Fibroblast of lung (primary cell): Measurements from ENCODE around the gene NDC1. TPM values are rescaled to one million over a fixed set of nuclear protein-coding genes. Genes with fewer than 3 reads are reported as not detected.

Experiments used
- DNase-seq, 2 donors: peaks; one replicate each; pipeline versions ENCODE4 v3.0.0 to v3.0.0-alpha.2; 2010; ENCODE audit warnings: low read depth in 2 of 2
- H2AFZ ChIP-seq: 2 replicates; pipeline ENCODE4 v1.5.1; 2012; ENCODE audit warnings: low read length, control low read depth, inconsistent platforms
- H3K27ac ChIP-seq: 2 replicates; pipeline ENCODE4 v1.5.1; 2011; ENCODE audit warnings: low read length, control low read depth; ENCODE audit not compliant: insufficient read depth
- H3K27me3 ChIP-seq: 2 replicates; pipeline ENCODE4 v1.5.1; 2011; ENCODE audit warnings: mild to moderate bottlenecking, low read length; ENCODE audit not compliant: control insufficient read depth, insufficient read depth
- H3K36me3 ChIP-seq: 2 replicates; pipeline ENCODE4 v1.5.1; 2011; ENCODE audit warnings: low read length; ENCODE audit not compliant: control insufficient read depth, insufficient read depth
- H3K4me1 ChIP-seq: 2 replicates; pipeline ENCODE4 v1.5.1; 2011; ENCODE audit warnings: low read length; ENCODE audit not compliant: control insufficient read depth, insufficient read depth; ENCODE audit errors: extremely low read depth
- H3K4me2 ChIP-seq: 2 replicates; pipeline ENCODE4 v1.5.1; 2011; ENCODE audit warnings: low read length, control low read depth; ENCODE audit not compliant: insufficient read depth; ENCODE audit errors: extremely low read depth
- H3K4me3 ChIP-seq, 4 experiments: fragments of 200-600 bp in 1 of 4; sonication (generic) in 1 of 4; replicated peaks in 1 of 4; 2 replicates each; pipeline ENCODE4 v1.5.1; 2011 to 2016; ENCODE audit warnings: low read length in 4 of 4, low read depth in 3 of 4, mild to moderate bottlenecking in 3 of 4, control low read depth in 2 of 4, inconsistent platforms in 1 of 4, mixed read lengths in 1 of 4; ENCODE audit not compliant: insufficient read depth in 1 of 4; ENCODE audit errors: control extremely low read depth in 1 of 4
- H3K79me2 ChIP-seq: 2 replicates; pipeline ENCODE4 v1.5.1; 2012; ENCODE audit warnings: mild to moderate bottlenecking, low read length, inconsistent platforms; ENCODE audit not compliant: control insufficient read depth, insufficient read depth
- H3K9ac ChIP-seq: 2 replicates; pipeline ENCODE4 v1.5.1; 2011; ENCODE audit warnings: mild to moderate bottlenecking, low read length, control low read depth; ENCODE audit not compliant: insufficient read depth
- H3K9me3 ChIP-seq: 2 replicates; pipeline ENCODE4 v1.5.1; 2012; ENCODE audit warnings: low read depth, low read length; ENCODE audit not compliant: control insufficient read depth, insufficient read depth
- H4K20me1 ChIP-seq: 2 replicates; pipeline ENCODE4 v1.5.1; 2011; ENCODE audit warnings: low read length; ENCODE audit not compliant: control insufficient read depth, insufficient read depth; ENCODE audit errors: extremely low read depth
- CTCF ChIP-seq, 2 donors: IDR thresholded peaks in 1 of 2; conservative IDR thresholded peaks in 1 of 2; 1 replicate in 1 of 2; 2 replicates in 1 of 2; pipeline ENCODE4 v1.5.1; 2011 to 2012; ENCODE audit warnings: low read length in 2 of 2, control low read depth in 1 of 2, inconsistent platforms in 1 of 2, low read depth in 1 of 2, mild to moderate bottlenecking in 1 of 2
- EZH2 ChIP-seq: IDR thresholded peaks from 2 replicates; pipeline ENCODE4 v1.5.1; 2012; ENCODE audit warnings: low read length, control low read depth, mild to moderate bottlenecking; ENCODE audit errors: missing control alignments
- polyA plus RNA-seq, 2 donors: library from polyadenylated mRNA; depleted of rRNA in 1 of 2; stranded (reverse) in 1 of 2; unstranded in 1 of 2; fragments of >200 nt; gene quantifications; 2 replicates each; pipeline ENCODE4 v1.2.1, GENCODE V29; 2011 to 2012; ENCODE audit warnings: missing spikeins in 1 of 2
- total RNA-seq: library from RNA; depleted of rRNA; stranded (reverse); fragments of >200 nt; gene quantifications from 2 replicates; pipeline ENCODE4 v1.2.1, GENCODE V29; 2014

Gene NDC1
- total and polyA plus RNA-seq, 2 donors (not counting 1 experiment from before 2014, with no cell fraction given), result 11.6 to 14.3 TPM

DNA sequence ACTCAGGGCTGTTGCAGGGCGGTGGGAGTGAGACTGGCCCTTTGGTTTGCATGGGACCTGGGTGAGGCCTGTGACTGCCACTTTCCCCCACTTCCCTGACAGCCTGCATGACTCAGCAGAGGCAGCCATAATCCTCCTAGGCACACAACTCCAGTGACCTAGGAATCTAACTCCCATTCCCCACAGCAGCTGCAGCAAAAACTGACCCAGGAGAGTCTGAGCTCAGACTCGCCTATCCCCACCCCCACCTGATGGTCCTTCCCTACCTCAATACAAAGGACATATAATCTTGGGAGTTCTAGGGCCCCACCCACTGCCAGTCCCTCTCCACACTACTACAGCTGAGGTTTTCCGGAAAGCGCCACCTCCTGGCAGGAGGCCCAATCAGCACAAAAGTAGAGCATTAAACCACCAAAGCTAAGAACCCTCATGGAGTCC is 26.7 kb downstream of the NDC1 start:
- no peaks in the 10 kb centered on the region for H3K4me1 ChIP-seq
- TF ChIP-seq EZH2, result no peak
- no peak for TF ChIP-seq CTCF (conservative IDR thresholded peaks at IDR 0.05 in 1 of 2, IDR thresholded peaks at IDR 0.05 in 1 of 2; ENCODE audit: low read depth in 1 of 2, low read length in 2 of 2)
- no peak for DNase-seq
- H3K4me3 ChIP-seq, result no peak overlapping the region
- H4K20me1 ChIP-seq, result no peaks in the 10 kb centered on the region
- H2AFZ ChIP-seq, result no peak overlapping the region
- no peak overlapping the region for H3K4me2 ChIP-seq
- H3K9ac ChIP-seq, result no peak overlapping the region
- no peak overlapping the region for H3K27ac ChIP-seq
- no peaks in the 10 kb centered on the region for H3K79me2 ChIP-seq
- no peaks in the 10 kb centered on the region for H3K27me3 ChIP-seq
- no peaks in the 10 kb centered on the region for H3K36me3 ChIP-seq
- H3K9me3 ChIP-seq, result no peaks in the 10 kb centered on the region

DNA sequence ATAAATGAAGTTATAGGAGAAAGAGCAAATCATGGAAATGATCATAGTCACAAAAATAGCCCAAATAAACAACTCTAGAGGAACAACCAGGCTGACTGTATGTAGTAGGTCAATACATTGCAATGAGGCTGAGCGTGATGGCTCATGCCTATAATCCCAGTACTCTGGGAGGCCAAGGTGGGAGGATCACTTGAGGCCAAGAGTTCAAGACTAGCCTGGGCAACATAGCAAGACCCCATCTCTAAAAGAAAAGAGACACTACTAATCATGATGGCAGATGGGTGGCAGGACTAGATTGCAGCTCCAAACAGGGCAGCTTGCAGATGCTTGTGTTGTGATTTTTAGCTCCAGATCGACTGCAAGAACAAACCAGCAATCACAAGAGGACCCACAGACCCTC is 27.6 kb downstream of the NDC1 start:
- Histone ChIP-seq H3K4me2 (no peak overlapping the region), H3K79me2 (no peaks in the 10 kb centered on the region), H3K36me3 (no peaks in the 10 kb centered on the region), H4K20me1 (no peaks in the 10 kb centered on the region), H3K4me3 (no peak overlapping the region), H3K4me1 (no peaks in the 10 kb centered on the region), H3K27me3 (no peaks in the 10 kb centered on the region), H3K27ac (no peak overlapping the region), H3K9me3 (no peaks in the 10 kb centered on the region), H2AFZ (no peak overlapping the region), H3K9ac (no peak overlapping the region)
- TF ChIP-seq CTCF (conservative IDR thresholded peaks at IDR 0.05 in 1 of 2, IDR thresholded peaks at IDR 0.05 in 1 of 2; ENCODE audit: low read depth in 1 of 2, low read length in 2 of 2), result no peak
- no peak for TF ChIP-seq EZH2
- DNase-seq, result no peak

DNA sequence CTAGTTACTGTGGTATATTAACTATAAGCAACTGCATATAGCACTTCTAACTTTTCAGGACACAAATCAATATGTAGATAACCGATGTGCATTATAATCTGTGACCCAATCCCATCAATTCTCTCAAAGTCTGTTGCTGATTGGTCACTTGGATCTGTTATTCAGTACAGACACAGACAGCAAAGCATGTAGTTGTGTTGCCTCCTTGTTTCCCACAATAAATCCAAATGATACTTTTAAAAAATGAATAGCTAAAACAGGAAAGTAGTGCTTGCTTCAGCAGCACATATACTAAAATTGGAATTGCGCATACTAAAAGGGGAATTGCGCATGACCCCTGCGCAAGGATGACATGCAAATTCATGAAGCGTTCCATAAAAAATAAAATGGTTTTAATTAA is 28.1 kb downstream of the NDC1 start:
- no peaks in the 10 kb centered on the region for H3K4me1 ChIP-seq
- H3K9me3 ChIP-seq, result no peaks in the 10 kb centered on the region
- H2AFZ ChIP-seq, result no peak overlapping the region
- H3K4me2 ChIP-seq, result no peak overlapping the region
- H3K27me3 ChIP-seq, result no peaks in the 10 kb centered on the region
- no peak overlapping the region for H3K4me3 ChIP-seq
- H4K20me1 ChIP-seq, result no peaks in the 10 kb centered on the region
- DNase-seq, result no peak
- no peak overlapping the region for H3K9ac ChIP-seq
- H3K27ac ChIP-seq, result no peak overlapping the region
- no peaks in the 10 kb centered on the region for H3K79me2 ChIP-seq
- H3K36me3 ChIP-seq, result no peaks in the 10 kb centered on the region
- TF ChIP-seq CTCF (conservative IDR thresholded peaks at IDR 0.05 in 1 of 2, IDR thresholded peaks at IDR 0.05 in 1 of 2; ENCODE audit: low read depth in 1 of 2, low read length in 2 of 2) (no peak), EZH2 (no peak)
